Stimulated activated CD8-positive, alpha-beta memory T cell treated with anti-CD3 and anti-CD28 coated beads, Interleukin-2, amount 100 ng/mL, for 1 hour (primary cell): ENCODE data around the gene RPS19.

ENCODE experiments used
- DNase-seq, 2 donors: peaks; one replicate each; pipeline ENCODE4 v3.0.0-alpha.2; 2020; ENCODE audit warnings: low read depth in 2 of 2

Gene RPS19

GRCh38 chr19:41915021-41915775, 55.1 kb downstream of the RPS19 start:
- no peak for DNase-seq

- DNase-seq, result no peak
Observed at GRCh38 chr19:41915776-41916414, 55.8 kb downstream of the RPS19 start.

GRCh38 chr19:41917676-41918075, 57.6 kb downstream of the RPS19 start:
- DNase-seq, result no peak

GRCh38 chr19:41918095-41918494, 58.0 kb downstream of the RPS19 start:
- no peak for DNase-seq

GRCh38 chr19:41918653-41919244, 58.7 kb downstream of the RPS19 start:
- DNase-seq, result no peak

- no peak for DNase-seq
Observed at GRCh38 chr19:41919948-41920712, 60.1 kb downstream of the RPS19 start.

- no peak for DNase-seq
Observed at GRCh38 chr19:41920882-41921576, 61.0 kb downstream of the RPS19 start.

GRCh38 chr19:41921577-41922576, 61.8 kb downstream of the RPS19 start:
- no peak for DNase-seq
